Psoas muscle (tissue), 8 donors: ENCODE data around the gene GDF2. TPM values are rescaled to one million over a fixed set of nuclear protein-coding genes. Genes with fewer than 3 reads are reported as not detected.

ENCODE experiments used
- ATAC-seq, 4 donors: fragments of 200-7000 bp; cut with Tn5 transposase; one replicate each; pipeline ENCODE4 v1.9.1; 2020; ENCODE audit warnings: moderate library complexity in 3 of 4, mild to moderate bottlenecking in 2 of 4
- DNase-seq, 2 donors: peaks; one replicate each; pipeline ENCODE4 v3.0.0-alpha.2; 2020
- H3K27ac ChIP-seq: fragments of 200-600 bp; one replicate; pipeline ENCODE4 v1.8.0; 2022
- H3K27me3 ChIP-seq, 3 donors: fragments of 200-600 bp in 1 of 3; one replicate each; pipeline versions ENCODE4 v1.6.1 to v1.8.0; 2013 to 2022; ENCODE audit warnings: low read length in 2 of 3, mild to moderate bottlenecking in 2 of 3, moderate library complexity in 1 of 3; ENCODE audit not compliant: insufficient read depth in 3 of 3
- H3K36me3 ChIP-seq, 2 donors: fragments of 200-600 bp in 1 of 2; one replicate each; pipeline versions ENCODE4 v1.6.1 to v1.8.0; 2013 to 2022; ENCODE audit warnings: low read depth in 1 of 2, mild to moderate bottlenecking in 1 of 2, moderate library complexity in 1 of 2; ENCODE audit not compliant: insufficient read depth in 1 of 2
- H3K4me1 ChIP-seq: fragments of 200-600 bp; one replicate; pipeline ENCODE4 v1.8.0; 2022
- H3K4me3 ChIP-seq: fragments of 200-600 bp; one replicate; pipeline ENCODE4 v1.8.0; 2022; ENCODE audit warnings: mild to moderate bottlenecking
- H3K9me3 ChIP-seq: fragments of 200-600 bp; one replicate; pipeline ENCODE4 v1.8.0; 2022
- CTCF ChIP-seq: fragments of 200-600 bp; IDR thresholded peaks from one replicate; pipeline ENCODE4 v1.8.0; 2022; ENCODE audit warnings: antibody characterized with exemption
- WGBS, 3 donors: extraction: QIAGEN DNeasy Blood & Tissue Kit; methylation state at CpG; one replicate each; pipeline versions ENCODE4 v1.1.6 to v1.1.7; 2013; 5-methylcytosine and 5-hydroxymethylcytosine counted together
- intact Hi-C, 2 donors: fragments of 100-400 bp; cut with DNase I; formaldehyde crosslinking; loops; one replicate each; pipeline versions ENCODE4 v1.11.0 to v1.14.2; 2022
- polyA plus RNA-seq, 3 donors: library from polyadenylated mRNA; stranded (reverse); fragments of 200-250 nt; gene quantifications; one replicate each; pipeline ENCODE4 v1.2.3, GENCODE V29; 2013
- total RNA-seq, 4 donors: library from RNA; stranded (reverse); fragmentation: NEBNext Ultra II Directional in 2 of 4; extraction: Animal tissue kit (Norgen Biotek cat#: 25700) in 2 of 4; gene quantifications; one replicate each; pipeline versions ENCODE4 v1.2.1 to v1.2.4, GENCODE V29; 2021 to 2023
- donor health status: healthy with polysubstance abuse.
- donor health status: DM: no; HTN: no; CAD: no; lungs with moderate emphysema.
- donor health status: Bipolar disorder and iron deficiency.
- donor health status: healthy.
- donor health status: DM: yes; HTN: yes; CAD: no.
- donor health status: DM: no; HTN: no; CAD: no.
- donor health status: DM: no; HTN: no; CAD: no.
- donor health status: DM: yes; HTN: yes; CAD: no.

Gene GDF2
- total and polyA plus RNA-seq, 7 donors, result not detected

GRCh38 chr10:47368431-47369180, 46.4 kb downstream of the GDF2 start:
- Histone ChIP-seq H3K9me3 (no peaks in the 10 kb centered on the region), H3K36me3 (no peaks in the 10 kb centered on the region), H3K27me3 (peaks cover 0 to under 1% (median 0%) of the 10 kb centered on the region in 3 donors), H3K27ac (no peak overlapping the region), H3K4me3 (no peak overlapping the region), H3K4me1 (no peaks in the 10 kb centered on the region)
- ATAC-seq (no peak), DNase-seq (peak in 1 of 2 donors; percentile 48)
- TF ChIP-seq CTCF, result no peak
- intact Hi-C loops, result no loop called here
- 90 to 93% (median 91%) methylated on average over 24 of the region's 24 CpGs for WGBS, 3 donors

GRCh38 chr10:47369251-47369894, 47.1 kb downstream of the GDF2 start:
- no peak for ATAC-seq
- WGBS, 3 donors, result 75 to 83% (median 81%) methylated on average over 9 of the region's 9 CpGs
- H3K27ac ChIP-seq, result no peak overlapping the region
- DNase-seq, result peak in 1 of 2 donors; percentile 35
- intact Hi-C loops, result no loop called here
- no peak overlapping the region for H3K4me3 ChIP-seq
- TF ChIP-seq CTCF, result no peak
- H3K4me1 ChIP-seq, result no peaks in the 10 kb centered on the region
- H3K36me3 ChIP-seq, result no peaks in the 10 kb centered on the region
- no peaks in the 10 kb centered on the region for H3K9me3 ChIP-seq
- peaks cover 0 to 5% (median 0%) of the 10 kb centered on the region in 3 donors for H3K27me3 ChIP-seq

- TF ChIP-seq CTCF, result no peak
- Histone ChIP-seq H3K4me3 (no peak overlapping the region), H3K36me3 (no peaks in the 10 kb centered on the region), H3K9me3 (no peaks in the 10 kb centered on the region), H3K27ac (no peak overlapping the region), H3K4me1 (no peaks in the 10 kb centered on the region), H3K27me3 (peaks cover 0 to 5% (median 0%) of the 10 kb centered on the region in 3 donors)
- intact Hi-C loops, result no loop called here
- no peak for ATAC-seq
- WGBS, 3 donors, result 96 to 98% (median 97%) methylated on average over 11 of the region's 11 CpGs
- peak in 1 of 2 donors; percentile 20 for DNase-seq
Observed at GRCh38 chr10:47370015-47370767, 47.9 kb downstream of the GDF2 start.

GRCh38 chr10:47370878-47371277, 48.6 kb downstream of the GDF2 start:
- no peak for ATAC-seq
- Histone ChIP-seq H3K27me3 (peaks cover 0 to 9% (median 0%) of the 10 kb centered on the region in 3 donors), H3K4me3 (no peak overlapping the region), H3K27ac (no peak overlapping the region), H3K9me3 (no peaks in the 10 kb centered on the region), H3K36me3 (no peaks in the 10 kb centered on the region), H3K4me1 (no peaks in the 10 kb centered on the region)
- intact Hi-C loops, result no loop called here
- WGBS, 3 donors, result 88 to 93% (median 91%) methylated on average over 7 of the region's 7 CpGs
- TF ChIP-seq CTCF, result no peak
- peak in 1 of 2 donors; percentile 20 for DNase-seq
